Activated CD8-positive, alpha-beta memory T cell treated with anti-CD3 and anti-CD28 coated beads, Interleukin-2, amount 10 ng/mL, durations not matched to agents 7 days and 5 days (primary cell): ENCODE measurements around the gene NFASC. TPM values are rescaled to one million over a fixed set of nuclear protein-coding genes. Genes with fewer than 3 reads are reported as not detected.

Source experiments
- ATAC-seq: fragments of 150-1000 bp; cut with Tn5 transposase; one replicate; pipeline ENCODE4 v1.10.0; 2021; ENCODE audit warnings: moderate library complexity
- CTCF ChIA-PET: fragments of 350-600 bp; sonication (Branson Sonifier 250); formaldehyde crosslinking; loops from one replicate; lab custom pipeline; 2021; ENCODE audit warnings: antibody characterized with exemption; lab: Charles Lee
- DNase-seq: peaks from one replicate; pipeline ENCODE4 v3.0.0-alpha.2; 2020
- H3K27ac Mint-ChIP-seq: one replicate; pipeline ENCODE4 v1.8.0; 2021; ENCODE audit warnings: mild to moderate bottlenecking, mixed read lengths
- H3K27me3 Mint-ChIP-seq: one replicate; pipeline ENCODE4 v1.8.0; 2021; ENCODE audit warnings: mixed read lengths
- H3K36me3 Mint-ChIP-seq: one replicate; pipeline ENCODE4 v1.8.0; 2021; ENCODE audit warnings: mild to moderate bottlenecking, mixed read lengths
- H3K4me1 Mint-ChIP-seq: one replicate; pipeline ENCODE4 v1.8.0; 2021; ENCODE audit warnings: mixed read lengths
- H3K4me3 Mint-ChIP-seq: one replicate; pipeline ENCODE4 v1.8.0; 2021; ENCODE audit warnings: mild to moderate bottlenecking, moderate library complexity, mixed read lengths
- H3K9me3 Mint-ChIP-seq: one replicate; pipeline ENCODE4 v1.8.0; 2022; ENCODE audit warnings: low read depth, mixed read lengths
- total RNA-seq, 2 experiments: library from RNA; stranded (reverse); gene quantifications; one replicate each; pipeline ENCODE4 v1.2.3, GENCODE V29; 2021

The NFASC gene
- total RNA-seq, 2 experiments from 2014 or later = 0.14 to 0.23 TPM

DNA sequence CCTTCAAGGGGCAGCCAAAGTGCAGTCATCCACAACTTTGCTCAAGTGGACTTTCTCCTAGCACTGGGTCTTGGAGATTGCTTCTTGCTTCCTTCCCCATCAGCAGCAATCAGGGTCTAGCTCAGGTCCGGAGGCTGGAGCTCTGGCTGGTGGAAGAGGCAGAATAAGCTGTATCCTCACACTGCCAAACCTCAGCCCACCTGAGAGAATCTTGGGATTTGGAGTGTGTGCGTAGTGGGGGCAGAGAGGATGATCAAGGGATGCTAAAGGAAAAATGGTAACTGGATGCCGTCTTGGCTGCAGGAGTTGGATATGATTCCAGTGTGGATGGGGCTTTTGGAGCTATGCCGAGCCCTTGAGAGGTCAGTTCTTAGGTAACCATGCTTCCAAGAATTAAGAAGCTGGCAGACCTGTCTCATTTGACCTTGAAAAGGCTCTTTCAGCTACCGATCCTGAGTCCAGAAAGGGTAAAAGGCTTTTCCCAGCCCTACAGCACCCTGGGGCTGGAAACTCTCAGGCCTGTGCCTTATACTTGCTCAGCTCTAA lies 4.5 kb upstream of the NFASC start:
- Mint-ChIP-seq H3K4me3 (no peak overlapping the region), H3K27ac (no peak overlapping the region), H3K36me3 (no peaks in the 10 kb centered on the region), H3K4me1 (no peaks in the 10 kb centered on the region), H3K27me3 (peaks cover 39% of the 10 kb centered on the region), H3K9me3 (no peaks in the 10 kb centered on the region)
- ATAC-seq (no peak), DNase-seq (no peak)
- CTCF ChIA-PET = no interaction called here

DNA sequence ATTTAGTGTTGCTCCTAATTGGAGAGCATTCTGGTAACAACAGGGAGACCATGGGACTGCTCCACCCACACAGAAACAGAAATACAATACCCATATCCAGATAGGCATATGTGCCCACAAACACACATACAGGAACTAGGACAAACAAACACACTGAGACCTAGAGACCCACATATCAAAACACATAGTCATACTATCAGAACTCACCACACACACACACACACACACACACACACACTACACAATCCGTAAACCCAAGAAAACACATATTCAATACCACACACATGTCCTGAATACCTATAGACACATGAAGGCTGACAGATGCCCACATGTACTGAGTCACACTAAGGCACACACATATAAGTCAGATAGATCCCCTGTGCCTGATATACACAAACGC lies 3.5 kb upstream of the NFASC start:
- ATAC-seq (no peak), DNase-seq (no peak)
- CTCF ChIA-PET = no interaction called here
- H3K27ac Mint-ChIP-seq = no peak overlapping the region
- H3K4me3 Mint-ChIP-seq = no peak overlapping the region
- no peaks in the 10 kb centered on the region for H3K9me3 Mint-ChIP-seq
- no peaks in the 10 kb centered on the region for H3K36me3 Mint-ChIP-seq
- H3K27me3 Mint-ChIP-seq = peaks cover 33% of the 10 kb centered on the region
- H3K4me1 Mint-ChIP-seq = peaks cover 2% of the 10 kb centered on the region

- Mint-ChIP-seq H3K36me3 (no peaks in the 10 kb centered on the region), H3K27me3 (peaks cover 29% of the 10 kb centered on the region), H3K4me1 (peaks cover 5% of the 10 kb centered on the region), H3K4me3 (no peak overlapping the region), H3K27ac (no peak overlapping the region), H3K9me3 (no peaks in the 10 kb centered on the region)
- DNase-seq (no peak), ATAC-seq (no peak)
- CTCF ChIA-PET = no interaction called here
These were observed 2.9 kb upstream of the NFASC start for GRCh38 chr1:204867666-204868339.

- no peak overlapping the region for H3K4me3 Mint-ChIP-seq
- no peaks in the 10 kb centered on the region for H3K9me3 Mint-ChIP-seq
- no peak for DNase-seq
- CTCF ChIA-PET = no interaction called here
- peaks cover 23% of the 10 kb centered on the region for H3K27me3 Mint-ChIP-seq
- H3K27ac Mint-ChIP-seq = no peak overlapping the region
- H3K36me3 Mint-ChIP-seq = no peaks in the 10 kb centered on the region
- no peak for ATAC-seq
- H3K4me1 Mint-ChIP-seq = peaks cover 5% of the 10 kb centered on the region
These were observed 2.3 kb upstream of the NFASC start for GRCh38 chr1:204868340-204868700.

DNA sequence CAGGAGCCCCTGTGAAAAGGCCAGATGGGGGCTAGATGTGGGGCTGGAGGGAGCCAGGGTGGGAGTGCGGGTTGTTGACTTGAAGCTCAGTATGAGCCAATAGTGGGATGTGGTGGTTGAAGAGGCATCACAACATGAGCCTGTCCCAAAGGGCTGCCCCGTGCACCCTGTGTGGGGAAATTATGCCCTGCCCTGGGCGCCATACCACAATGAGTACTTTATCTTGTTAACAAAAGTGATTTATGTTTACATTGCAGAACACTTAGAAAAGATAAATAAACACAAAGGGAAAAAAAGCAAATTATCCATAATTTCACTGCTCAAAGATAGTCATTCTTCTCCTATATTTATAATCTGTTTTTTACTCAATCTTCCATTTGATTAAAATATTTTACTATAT lies 1.6 kb upstream of the NFASC start:
- Mint-ChIP-seq H3K4me3 (no peak overlapping the region), H3K36me3 (no peaks in the 10 kb centered on the region), H3K9me3 (no peaks in the 10 kb centered on the region), H3K27ac (no peak overlapping the region), H3K4me1 (peaks cover 5% of the 10 kb centered on the region), H3K27me3 (peaks cover 18% of the 10 kb centered on the region)
- DNase-seq = no peak
- ATAC-seq = no peak
- CTCF ChIA-PET = no interaction called here

DNA sequence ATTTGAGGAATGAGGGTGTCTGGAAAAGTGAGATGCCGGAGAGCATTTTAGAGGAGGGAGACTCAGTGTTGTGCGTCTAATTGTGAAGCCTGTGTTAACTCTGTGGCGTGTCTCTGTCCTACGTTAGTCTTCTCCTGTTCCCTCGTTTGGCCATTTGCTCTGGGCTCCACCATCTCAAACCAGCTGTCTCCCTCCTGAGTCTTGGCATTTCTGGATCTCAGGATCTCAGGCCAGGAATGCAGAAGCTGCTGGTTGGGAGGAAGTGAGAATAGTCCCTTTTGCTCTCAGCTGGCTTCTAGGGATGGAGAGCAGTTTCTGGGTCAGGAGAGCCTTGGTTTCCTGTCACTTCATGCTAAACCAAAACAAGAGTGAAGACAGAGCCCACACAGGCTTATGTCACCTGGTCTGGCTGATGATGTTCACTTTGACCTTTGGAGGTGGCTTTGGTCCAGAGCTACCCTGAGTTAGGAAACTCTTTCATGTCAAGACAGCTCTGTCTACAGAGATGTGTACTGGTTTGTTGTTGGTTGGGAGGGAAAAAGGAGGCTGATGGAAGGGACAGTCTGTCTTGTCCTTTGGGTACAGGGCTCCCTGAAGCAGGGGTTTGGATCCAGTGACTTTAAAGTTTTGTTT lies 859 bp downstream of the NFASC start:
- H3K27ac Mint-ChIP-seq = no peak overlapping the region
- H3K9me3 Mint-ChIP-seq = no peaks in the 10 kb centered on the region
- no peak for ATAC-seq
- no peak overlapping the region for H3K4me3 Mint-ChIP-seq
- H3K27me3 Mint-ChIP-seq = peaks cover 8% of the 10 kb centered on the region
- DNase-seq = no peak
- H3K4me1 Mint-ChIP-seq = peaks cover 5% of the 10 kb centered on the region
- no peaks in the 10 kb centered on the region for H3K36me3 Mint-ChIP-seq
- CTCF ChIA-PET = interaction anchor here (0.9 to 1.4 kb wide), 3 partner anchors 9 to 104 kb away, joined by 3 read pairs; no protein-coding TSS in a partner anchor

- no peaks in the 10 kb centered on the region for H3K9me3 Mint-ChIP-seq
- no peak overlapping the region for H3K27ac Mint-ChIP-seq
- CTCF ChIA-PET = interaction anchor here (1.4 kb wide), 1 partner anchor 10 kb away, joined by 3 read pairs; no protein-coding TSS in a partner anchor
- peaks cover 5% of the 10 kb centered on the region for H3K4me1 Mint-ChIP-seq
- H3K27me3 Mint-ChIP-seq = peaks cover 10% of the 10 kb centered on the region
- H3K4me3 Mint-ChIP-seq = no peak overlapping the region
- DNase-seq = no peak
- ATAC-seq = no peak
- no peaks in the 10 kb centered on the region for H3K36me3 Mint-ChIP-seq
These were observed 1.7 kb downstream of the NFASC start for GRCh38 chr1:204872262-204872881.

GRCh38 chr1:204873176-204873575 lies 2.5 kb downstream of the NFASC start:
- H3K27me3 Mint-ChIP-seq = peaks cover 13% of the 10 kb centered on the region
- H3K4me3 Mint-ChIP-seq = no peak overlapping the region
- no peaks in the 10 kb centered on the region for H3K9me3 Mint-ChIP-seq
- H3K4me1 Mint-ChIP-seq = peaks cover 5% of the 10 kb centered on the region
- no peak for DNase-seq
- ATAC-seq = no peak
- CTCF ChIA-PET = no interaction called here
- no peak overlapping the region for H3K27ac Mint-ChIP-seq
- H3K36me3 Mint-ChIP-seq = no peaks in the 10 kb centered on the region

DNA sequence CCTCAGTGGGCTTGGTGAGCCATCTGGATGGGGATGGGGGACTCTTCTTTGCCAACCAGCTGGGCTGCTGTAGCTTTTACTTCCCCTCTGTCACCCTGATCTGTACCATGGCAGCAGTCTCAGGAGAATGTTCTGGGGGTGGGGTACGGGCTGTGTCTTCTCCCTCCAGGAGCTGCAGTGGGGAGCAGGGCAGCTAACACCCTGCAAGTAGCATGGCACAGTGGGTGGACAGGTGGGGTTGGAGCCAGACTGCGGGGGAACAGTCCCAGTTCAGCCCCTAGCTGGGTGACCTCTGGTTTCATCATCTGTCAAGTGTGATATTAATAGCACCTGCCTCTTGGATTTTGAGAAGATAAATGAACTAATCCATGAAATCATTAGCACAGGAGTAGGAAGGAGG lies 3.1 kb downstream of the NFASC start:
- Mint-ChIP-seq H3K4me1 (peaks cover 5% of the 10 kb centered on the region), H3K36me3 (no peaks in the 10 kb centered on the region), H3K4me3 (no peak overlapping the region), H3K27me3 (peaks cover 19% of the 10 kb centered on the region), H3K9me3 (no peaks in the 10 kb centered on the region), H3K27ac (no peak overlapping the region)
- DNase-seq (no peak), ATAC-seq (no peak)
- CTCF ChIA-PET = no interaction called here

DNA sequence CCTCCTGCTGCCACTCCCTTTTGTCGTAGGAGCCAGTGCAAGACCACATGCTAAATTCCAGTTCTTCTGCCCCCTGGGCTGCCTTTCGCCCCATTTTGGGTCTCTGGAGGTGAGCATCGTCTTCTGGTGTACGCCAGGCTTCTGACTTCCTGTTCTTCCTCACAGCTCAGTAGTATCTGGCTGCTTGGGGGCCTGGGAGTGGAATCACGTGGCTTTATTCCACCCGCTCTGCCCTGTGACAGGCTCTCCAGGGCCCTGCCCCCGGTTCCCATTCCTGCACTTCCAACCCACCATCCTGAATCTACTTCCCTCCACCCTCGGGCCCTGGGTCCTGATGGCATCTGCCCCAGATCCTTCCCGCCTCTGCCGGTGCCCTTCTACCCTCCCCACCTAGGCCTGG lies 3.6 kb downstream of the NFASC start:
- Mint-ChIP-seq H3K36me3 (no peaks in the 10 kb centered on the region), H3K9me3 (no peaks in the 10 kb centered on the region), H3K4me3 (no peak overlapping the region), H3K27me3 (peaks cover 20% of the 10 kb centered on the region), H3K27ac (no peak overlapping the region), H3K4me1 (peaks cover 5% of the 10 kb centered on the region)
- CTCF ChIA-PET = no interaction called here
- ATAC-seq = no peak
- DNase-seq = no peak

DNA sequence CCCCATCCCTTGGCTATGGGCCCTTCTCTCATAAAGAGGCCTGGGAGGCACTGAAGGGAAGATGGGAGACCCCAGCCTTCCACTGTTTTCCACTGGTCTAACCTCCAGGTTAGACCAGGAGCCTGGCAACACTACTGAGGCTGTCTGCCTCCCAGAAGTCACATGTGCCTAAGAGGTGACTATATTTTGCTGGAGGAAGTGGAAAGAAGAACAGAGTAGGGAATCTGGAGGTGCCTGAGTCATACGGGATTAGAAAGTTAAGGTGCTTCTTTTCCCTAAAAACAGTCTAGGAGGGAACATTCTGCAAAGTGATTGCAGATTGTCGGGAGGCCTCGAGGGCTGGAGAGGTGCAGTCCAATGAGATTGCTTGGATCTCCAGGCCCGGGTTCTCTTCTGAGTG lies 4.6 kb downstream of the NFASC start:
- no peak for DNase-seq
- peaks cover 25% of the 10 kb centered on the region for H3K27me3 Mint-ChIP-seq
- H3K9me3 Mint-ChIP-seq = no peaks in the 10 kb centered on the region
- no peak overlapping the region for H3K4me3 Mint-ChIP-seq
- H3K36me3 Mint-ChIP-seq = no peaks in the 10 kb centered on the region
- ATAC-seq = no peak
- peaks cover 5% of the 10 kb centered on the region for H3K4me1 Mint-ChIP-seq
- CTCF ChIA-PET = no interaction called here
- H3K27ac Mint-ChIP-seq = no peak overlapping the region

- H3K27ac Mint-ChIP-seq = no peak overlapping the region
- no peak overlapping the region for H3K4me3 Mint-ChIP-seq
- no peaks in the 10 kb centered on the region for H3K4me1 Mint-ChIP-seq
- CTCF ChIA-PET = interaction anchor here (0.5 kb wide), 1 partner anchor 1806 kb away, joined by 3 read pairs; no protein-coding TSS in a partner anchor
- DNase-seq = no peak
- H3K9me3 Mint-ChIP-seq = no peaks in the 10 kb centered on the region
- no peaks in the 10 kb centered on the region for H3K36me3 Mint-ChIP-seq
- ATAC-seq = no peak
- H3K27me3 Mint-ChIP-seq = peaks cover 28% of the 10 kb centered on the region
These were observed 8.1 kb downstream of the NFASC start for GRCh38 chr1:204878621-204879234.

DNA sequence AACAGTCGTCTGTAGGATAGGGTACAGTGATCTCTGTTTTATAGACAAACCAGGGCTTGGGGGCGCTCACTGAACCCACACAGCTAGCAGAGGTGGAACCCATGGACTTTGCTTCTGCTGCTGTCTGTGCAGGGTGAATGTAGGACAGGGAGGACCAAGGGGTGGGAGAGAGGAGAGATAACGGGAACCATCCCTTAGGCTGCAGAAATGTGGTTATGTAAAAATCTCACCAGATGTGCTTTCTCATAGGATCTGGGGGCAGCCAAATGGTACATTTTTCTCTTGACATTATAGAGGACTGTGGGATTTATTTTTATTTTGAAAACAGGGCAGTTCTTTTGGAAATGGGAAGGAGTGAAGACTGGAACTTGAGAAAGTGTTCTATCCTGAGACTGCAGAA lies 8.7 kb downstream of the NFASC start:
- DNase-seq = no peak
- no peak overlapping the region for H3K27ac Mint-ChIP-seq
- H3K4me1 Mint-ChIP-seq = no peaks in the 10 kb centered on the region
- ATAC-seq = no peak
- peaks cover 28% of the 10 kb centered on the region for H3K27me3 Mint-ChIP-seq
- CTCF ChIA-PET = no interaction called here
- no peaks in the 10 kb centered on the region for H3K36me3 Mint-ChIP-seq
- H3K4me3 Mint-ChIP-seq = no peak overlapping the region
- H3K9me3 Mint-ChIP-seq = no peaks in the 10 kb centered on the region
